Spleen (tissue), 11 donors: ENCODE results near the gene DDB1. TPM values are rescaled to one million over a fixed set of nuclear protein-coding genes. Genes with fewer than 3 reads are reported as not detected.

ENCODE experiments used
- DNase-seq: peaks from one replicate; pipeline ENCODE4 v3.0.0-alpha.2; 2020
- H3K27ac ChIP-seq, 8 donors: fragments of 200-600 bp; sonication (generic) in 7 of 8; 1 replicate in 4 of 8; 2 replicates in 4 of 8; pipeline versions ENCODE4 v1.5.0 to v1.8.0; 2016 to 2021; ENCODE audit warnings: inconsistent platforms in 4 of 8, mild to moderate bottlenecking in 4 of 8, moderate library complexity in 1 of 8
- H3K27me3 ChIP-seq, 7 donors: fragments of 200-600 bp; sonication (generic) in 6 of 7; replicated peaks in 1 of 7; 1 replicate in 4 of 7; 2 replicates in 3 of 7; pipeline versions ENCODE4 v1.5.0 to v1.8.0; 2016 to 2021; ENCODE audit warnings: inconsistent platforms in 3 of 7, mild to moderate bottlenecking in 1 of 7
- H3K36me3 ChIP-seq, 6 donors: fragments of 200-600 bp; sonication (generic) in 5 of 6; 1 replicate in 4 of 6; 2 replicates in 2 of 6; pipeline versions ENCODE4 v1.5.0 to v1.8.0; 2016 to 2021; ENCODE audit warnings: inconsistent platforms in 2 of 6
- H3K4me1 ChIP-seq, 6 donors: fragments of 200-600 bp; sonication (generic) in 5 of 6; 1 replicate in 3 of 6; 2 replicates in 3 of 6; pipeline versions ENCODE4 v1.5.0 to v1.8.0; 2016 to 2021; ENCODE audit warnings: inconsistent platforms in 3 of 6
- H3K4me3 ChIP-seq, 8 donors: fragments of 200-600 bp; sonication (generic) in 7 of 8; 1 replicate in 4 of 8; 2 replicates in 4 of 8; pipeline versions ENCODE4 v1.5.0 to v1.8.0; 2016 to 2021; ENCODE audit warnings: inconsistent platforms in 4 of 8, mild to moderate bottlenecking in 4 of 8, moderate library complexity in 2 of 8
- H3K9me3 ChIP-seq, 8 donors: fragments of 200-600 bp; sonication (generic) in 7 of 8; 1 replicate in 4 of 8; 2 replicates in 4 of 8; pipeline versions ENCODE4 v1.5.0 to v1.8.0; 2016 to 2021; ENCODE audit warnings: inconsistent platforms in 4 of 8
- POLR2A ChIP-seq, 3 donors: fragments of 450-650 bp; IDR thresholded peaks; one replicate each; pipeline ENCODE4 v1.5.1; 2017; ENCODE audit warnings: antibody characterized with exemption in 3 of 3, mild to moderate bottlenecking in 1 of 3
- POLR2AphosphoS5 ChIP-seq, 3 donors: sonication (generic); formaldehyde crosslinking; IDR thresholded peaks; one replicate each; pipeline ENCODE4 v1.5.1; 2017; ENCODE audit warnings: antibody characterized with exemption in 3 of 3
- WGBS, 5 donors: extraction: QIAGEN DNeasy Blood & Tissue Kit in 3 of 5; methylation state at CpG; one replicate each; pipeline versions ENCODE4 v1.1.5 to v1.1.7; 2013 to 2018; 5-methylcytosine and 5-hydroxymethylcytosine counted together
- intact Hi-C: fragments of 100-400 bp; cut with DNase I; formaldehyde crosslinking; loops from one replicate; pipeline ENCODE4 v1.15.0; 2023; ENCODE audit warnings: low total_unique reads
- polyA plus RNA-seq, 3 donors: library from polyadenylated mRNA; stranded (reverse); fragments of 200-250 nt; gene quantifications; one replicate each; pipeline ENCODE4 v1.2.1, GENCODE V29; 2013
- total RNA-seq, 7 donors: library from RNA; depleted of rRNA in 3 of 7; stranded (reverse); fragments of >200 nt in 3 of 7; fragmentation: NEBNext Ultra II Directional in 4 of 7; extraction: Animal tissue kit (Norgen Biotek cat#: 25700) in 4 of 7; gene quantifications; one replicate each; pipeline versions ENCODE4 v1.1.0 to v1.2.1, GENCODE V29; 2016 to 2021
- TF ChIP-seq, protein P1 (sequence below), 11 experiments: fragments of 200-600 bp in 7 of 11; fragments of 450-650 bp in 4 of 11; sonication (generic) in 4 of 11; IDR thresholded peaks in 8 of 11; conservative IDR thresholded peaks in 3 of 11; 1 replicate in 7 of 11; 2 replicates in 4 of 11; pipeline versions ENCODE4 v1.4.0 to v1.8.0; 2016 to 2021; ENCODE audit warnings: antibody characterized with exemption in 11 of 11, inconsistent platforms in 4 of 11, mild to moderate bottlenecking in 1 of 11
- donor health status: healthy with polysubstance abuse.
- donor health status: DM: no; HTN: no; CAD: no; lungs with moderate emphysema.
- donor health status: DM: no; HTN: no; CAD: no.
- donor health status: Bipolar disorder and iron deficiency.
- donor health status: healthy.
- donor health status: DM: no; HTN: no; CAD: no.
- donor health status: DM: yes; HTN: yes; CAD: no.

The DDB1 gene
- total and polyA plus RNA-seq, 10 donors = 68.7 to 157 (median 133) TPM

DNA sequence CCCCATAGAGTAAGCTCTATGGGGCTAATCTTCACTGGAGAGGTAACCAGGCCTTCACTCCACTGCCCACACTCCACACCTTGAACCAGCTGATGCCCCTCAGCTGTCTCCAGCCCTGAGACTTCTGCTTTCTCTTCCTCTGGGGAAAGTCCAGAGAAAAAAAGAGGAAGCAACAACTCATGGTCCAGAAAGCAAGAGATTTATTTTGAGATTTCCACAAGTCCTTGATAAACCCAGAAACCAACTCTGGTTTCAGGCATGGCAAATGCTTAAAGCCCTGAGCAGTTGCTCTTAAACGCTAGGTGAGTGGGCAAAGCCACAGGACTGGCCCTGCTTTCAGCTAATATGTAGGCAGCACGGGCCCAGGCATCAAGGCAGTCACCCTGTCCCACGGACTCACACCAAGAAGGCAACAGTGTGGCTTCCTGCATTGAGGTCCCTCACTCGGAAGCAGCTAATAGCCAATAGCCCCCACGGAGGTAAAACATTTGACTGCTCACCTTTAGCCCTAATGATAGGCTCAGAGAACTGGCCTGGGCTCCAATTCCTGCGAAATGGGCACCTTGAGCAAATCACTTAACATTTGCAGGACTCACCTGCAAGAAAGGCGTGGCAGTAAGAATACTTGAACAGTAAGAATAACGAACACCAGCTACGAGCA lies 24.5 kb upstream of the DDB1 start:
- H3K4me1 ChIP-seq = peaks cover 31 to 92% (median 80%) of the 10 kb centered on the region in 6 donors
- no peaks in the 10 kb centered on the region for H3K9me3 ChIP-seq
- peak overlapping the region; percentile 63 to 100 (median 88) for H3K27ac ChIP-seq
- peak overlapping the region in 2 of 8 donors; percentile 26 to 63 for H3K4me3 ChIP-seq
- 49 to 64% (median 53%) methylated on average over 6 to 9 of the region's 9 CpGs for WGBS, 5 donors
- H3K27me3 ChIP-seq = no peaks in the 10 kb centered on the region
- intact Hi-C loops = no loop called here
- DNase-seq = peak; percentile 86
- H3K36me3 ChIP-seq = peaks cover 0 to 42% (median 22%) of the 10 kb centered on the region in 6 donors
- TF ChIP-seq POLR2AphosphoS5 (IDR thresholded peaks at IDR 0.05) (peak in 2 of 3 donors; percentile 53 to 80), POLR2A (IDR thresholded peaks at IDR 0.05) (no peak)
- TF ChIP-seq, protein P1, sequence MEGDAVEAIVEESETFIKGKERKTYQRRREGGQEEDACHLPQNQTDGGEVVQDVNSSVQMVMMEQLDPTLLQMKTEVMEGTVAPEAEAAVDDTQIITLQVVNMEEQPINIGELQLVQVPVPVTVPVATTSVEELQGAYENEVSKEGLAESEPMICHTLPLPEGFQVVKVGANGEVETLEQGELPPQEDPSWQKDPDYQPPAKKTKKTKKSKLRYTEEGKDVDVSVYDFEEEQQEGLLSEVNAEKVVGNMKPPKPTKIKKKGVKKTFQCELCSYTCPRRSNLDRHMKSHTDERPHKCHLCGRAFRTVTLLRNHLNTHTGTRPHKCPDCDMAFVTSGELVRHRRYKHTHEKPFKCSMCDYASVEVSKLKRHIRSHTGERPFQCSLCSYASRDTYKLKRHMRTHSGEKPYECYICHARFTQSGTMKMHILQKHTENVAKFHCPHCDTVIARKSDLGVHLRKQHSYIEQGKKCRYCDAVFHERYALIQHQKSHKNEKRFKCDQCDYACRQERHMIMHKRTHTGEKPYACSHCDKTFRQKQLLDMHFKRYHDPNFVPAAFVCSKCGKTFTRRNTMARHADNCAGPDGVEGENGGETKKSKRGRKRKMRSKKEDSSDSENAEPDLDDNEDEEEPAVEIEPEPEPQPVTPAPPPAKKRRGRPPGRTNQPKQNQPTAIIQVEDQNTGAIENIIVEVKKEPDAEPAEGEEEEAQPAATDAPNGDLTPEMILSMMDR (IDR thresholded peaks at IDR 0.05 in 8 of 11, conservative IDR thresholded peaks at IDR 0.05 in 3 of 11) = no peak

DNA sequence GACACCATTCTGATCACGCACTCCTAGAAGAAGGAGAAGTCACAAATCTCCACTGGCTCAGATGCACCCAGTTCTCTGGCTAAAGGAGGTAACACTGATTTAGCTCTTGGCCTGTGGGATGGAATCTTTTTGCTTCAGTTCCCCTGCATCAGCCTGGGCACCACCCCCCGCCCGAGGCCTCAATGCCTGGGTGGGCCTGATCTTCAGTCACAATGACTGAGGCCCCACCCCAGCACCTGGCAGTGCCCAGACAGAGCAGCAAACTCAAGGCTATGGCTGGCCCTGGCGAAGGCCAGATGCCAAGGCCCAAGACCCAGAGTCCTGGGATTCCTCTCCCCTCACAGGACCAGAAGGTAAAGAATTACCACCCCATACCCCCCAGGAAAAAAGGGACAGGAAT lies 23.8 kb upstream of the DDB1 start:
- no peak for TF ChIP-seq POLR2A (IDR thresholded peaks at IDR 0.05)
- TF ChIP-seq POLR2AphosphoS5 (IDR thresholded peaks at IDR 0.05) = peak; percentile 6 to 65 (median 40)
- Histone ChIP-seq H3K36me3 (peaks cover 0 to 48% (median 29%) of the 10 kb centered on the region in 6 donors), H3K4me3 (peak overlapping the region in 5 of 8 donors; percentile 4 to 63 (median 25)), H3K27me3 (no peaks in the 10 kb centered on the region), H3K4me1 (peaks cover 31 to 98% (median 80%) of the 10 kb centered on the region in 6 donors), H3K27ac (peak overlapping the region; percentile 43 to 100 (median 88)), H3K9me3 (no peaks in the 10 kb centered on the region)
- intact Hi-C loops = no loop called here
- peak; percentile 88 for DNase-seq
- WGBS, 5 donors = 44 to 73% (median 61%) methylated on average over 3 to 4 of the region's 4 CpGs

DNA sequence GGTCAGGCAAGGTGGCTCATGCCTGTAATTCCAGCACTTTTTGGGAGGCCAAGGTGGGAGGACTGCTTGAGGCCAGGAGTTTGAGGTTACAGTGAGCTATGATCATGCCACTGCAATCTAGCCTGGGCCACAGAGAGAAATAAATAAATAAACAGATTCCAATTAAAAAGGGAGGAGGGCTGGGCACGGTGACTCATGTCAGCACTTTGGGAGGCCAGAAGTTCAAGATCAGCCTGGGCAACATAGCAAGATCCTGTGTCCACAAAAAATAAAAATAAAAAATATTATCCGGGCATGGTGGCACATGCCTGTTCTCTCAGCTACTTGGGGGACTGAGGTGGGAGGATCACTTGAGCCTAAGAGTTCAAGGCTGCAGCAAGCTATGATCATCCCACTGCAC lies 21.3 kb upstream of the DDB1 start:
- Histone ChIP-seq H3K27ac (peak overlapping the region in 6 of 8 donors; percentile 43 to 100 (median 98)), H3K9me3 (no peaks in the 10 kb centered on the region), H3K4me1 (peaks cover 14 to 85% (median 65%) of the 10 kb centered on the region in 6 donors), H3K27me3 (no peaks in the 10 kb centered on the region), H3K36me3 (peaks cover 0 to 73% (median 50%) of the 10 kb centered on the region in 6 donors), H3K4me3 (peak overlapping the region in 1 of 8 donors; percentile 63)
- 57 to 81% (median 78%) methylated on average over 2 of the region's 2 CpGs for WGBS, 5 donors
- DNase-seq = peak; percentile 13
- TF ChIP-seq POLR2AphosphoS5 (IDR thresholded peaks at IDR 0.05) = no peak
- no peak for TF ChIP-seq POLR2A (IDR thresholded peaks at IDR 0.05)
- TF ChIP-seq, protein P1 (IDR thresholded peaks at IDR 0.05 in 8 of 11, conservative IDR thresholded peaks at IDR 0.05 in 3 of 11) = no peak
- intact Hi-C loops = no loop called here

DNA sequence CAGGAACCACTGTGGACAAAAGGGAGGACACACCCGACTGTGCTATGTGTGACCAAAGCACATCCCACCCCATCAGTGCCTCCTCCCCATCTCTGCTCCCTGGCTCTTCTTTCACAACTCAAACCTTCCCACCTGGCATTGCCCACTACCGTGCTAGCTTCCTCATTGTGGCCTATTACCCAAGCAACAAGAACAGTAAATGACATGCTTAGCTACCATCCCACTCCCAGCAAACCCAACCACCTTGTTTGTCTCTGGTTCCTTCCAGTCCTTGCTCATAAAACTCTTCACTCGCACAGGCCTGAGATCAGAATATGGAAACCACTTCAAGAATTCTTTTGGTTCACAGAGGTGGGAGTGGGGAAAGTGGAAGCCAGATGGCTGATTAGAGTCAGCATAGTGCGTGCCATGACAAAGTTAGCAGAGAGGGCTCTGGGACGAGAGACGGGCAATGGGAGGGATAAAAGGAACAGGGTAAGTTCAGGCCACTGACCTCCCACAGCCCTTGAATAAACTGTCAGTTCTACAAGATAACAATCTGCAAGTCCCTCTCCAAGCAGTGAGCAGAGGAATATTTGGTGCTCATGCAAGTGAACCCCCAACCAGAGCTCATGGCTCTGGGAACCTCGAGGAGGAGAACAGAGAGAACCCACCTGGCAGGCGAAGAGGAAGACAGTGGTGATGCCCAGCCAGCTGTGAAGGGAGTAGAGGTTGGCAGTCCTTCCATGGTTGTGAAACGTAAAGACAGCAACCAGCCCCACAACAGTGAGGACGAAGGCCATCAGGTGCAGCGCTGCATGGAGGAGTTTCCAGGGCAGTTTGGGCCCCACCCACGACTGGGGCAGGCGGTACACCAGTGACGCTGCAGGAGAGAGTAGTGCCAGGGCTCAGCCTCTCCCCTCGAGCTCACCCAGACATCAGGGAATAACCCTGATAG lies 20.5 kb upstream of the DDB1 start:
- 60 to 72% (median 71%) methylated on average over 15 of the region's 15 CpGs for WGBS, 5 donors
- peak; percentile 85 for DNase-seq

More for the DNA sequence above, 20.5 kb upstream of the DDB1 start:
- H3K9me3 ChIP-seq = no peaks in the 10 kb centered on the region
- peaks cover 0 to 82% (median 58%) of the 10 kb centered on the region in 6 donors for H3K36me3 ChIP-seq
- TF ChIP-seq POLR2AphosphoS5 (IDR thresholded peaks at IDR 0.05) (peak; percentile 49 to 74 (median 68)), POLR2A (IDR thresholded peaks at IDR 0.05) (no peak)
- TF ChIP-seq, protein P1 (IDR thresholded peaks at IDR 0.05 in 8 of 11, conservative IDR thresholded peaks at IDR 0.05 in 3 of 11) = peak in 1 of 11 experiments; percentile 12
- peak overlapping the region in 1 of 8 donors; percentile 63 for H3K4me3 ChIP-seq
- intact Hi-C loops = no loop called here
- H3K27ac ChIP-seq = peak overlapping the region in 6 of 8 donors; percentile 43 to 100 (median 98)
- H3K4me1 ChIP-seq = peaks cover 13 to 85% (median 64%) of the 10 kb centered on the region in 6 donors
- H3K27me3 ChIP-seq = no peaks in the 10 kb centered on the region
